HG03060 (cell line): ENCODE results near the gene TEAD1.
"Not testable (repeated sequence)": the region's sequence is repeated elsewhere in the genome, so short reads cannot be mapped to it uniquely, and the experiment has no call there.

Experiments
- ATAC-seq: cut with Tn5 transposase; IDR thresholded peaks from one replicate; pipeline ENCODE4 v1.9.1; 2021; ENCODE audit warnings: low read depth, moderate number of reproducible peaks; ENCODE audit not compliant: unreplicated experiment

Gene TEAD1

GRCh38 chr11:12853652-12854296 is 179.6 kb downstream of the TEAD1 start:
- ATAC-seq: no peak

DNA sequence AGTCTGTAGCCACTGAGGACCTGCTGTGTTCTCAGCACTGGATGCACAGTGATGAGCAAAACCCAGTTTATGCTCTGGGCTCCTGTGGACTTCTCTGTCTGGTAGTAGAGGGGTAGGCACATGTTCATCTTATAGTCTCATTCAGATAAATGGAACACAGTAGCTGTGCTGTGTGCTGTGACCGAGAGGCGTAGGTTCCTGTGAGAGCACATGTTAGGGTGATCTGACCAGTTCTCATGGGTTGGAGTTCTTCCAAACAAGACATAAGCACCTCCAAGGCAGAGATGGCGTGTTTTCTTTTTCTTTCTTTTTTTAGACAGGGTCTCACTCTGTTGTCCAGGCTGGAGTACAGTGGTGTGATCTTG is 180.1 kb downstream of the TEAD1 start:
- no peak for ATAC-seq

DNA sequence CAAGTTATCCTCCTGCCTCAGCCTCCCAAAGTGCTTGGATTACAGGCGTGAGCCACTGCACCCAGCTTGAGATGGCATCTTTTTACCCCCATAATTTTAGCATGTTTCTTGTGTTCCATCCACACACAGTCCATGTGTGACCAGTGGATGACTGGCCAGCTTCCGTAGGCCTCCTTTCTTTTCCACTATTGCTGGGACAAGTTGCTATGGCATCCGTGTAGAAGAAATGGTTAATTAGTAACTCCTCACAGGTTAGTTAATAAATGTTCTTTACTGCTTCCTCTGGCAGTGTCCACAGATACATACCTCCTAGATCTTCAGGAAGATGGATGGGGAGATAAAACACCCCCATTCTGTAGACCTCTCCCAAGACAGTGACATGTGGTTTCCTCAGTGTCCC is 180.6 kb downstream of the TEAD1 start:
- no peak for ATAC-seq

DNA sequence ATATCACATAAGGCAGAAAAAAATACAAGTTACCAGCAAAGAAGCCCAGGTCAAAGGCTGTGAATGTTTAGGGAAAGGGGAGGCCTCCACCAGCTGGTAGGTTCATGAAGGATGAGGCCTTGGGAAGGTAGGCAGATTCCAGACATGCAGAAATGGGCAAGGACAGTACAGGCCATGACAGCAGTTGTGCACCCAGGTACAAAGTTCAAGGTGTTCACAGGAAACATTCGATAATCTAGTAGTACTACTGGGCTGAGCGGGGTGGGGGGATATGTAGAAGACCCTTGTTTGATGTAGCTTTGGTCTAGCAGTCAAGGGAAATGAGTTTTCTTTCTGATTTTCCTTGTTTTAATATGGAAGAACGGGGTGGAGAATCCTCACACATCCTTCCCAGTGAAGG is 182.1 kb downstream of the TEAD1 start:
- ATAC-seq: no peak

DNA sequence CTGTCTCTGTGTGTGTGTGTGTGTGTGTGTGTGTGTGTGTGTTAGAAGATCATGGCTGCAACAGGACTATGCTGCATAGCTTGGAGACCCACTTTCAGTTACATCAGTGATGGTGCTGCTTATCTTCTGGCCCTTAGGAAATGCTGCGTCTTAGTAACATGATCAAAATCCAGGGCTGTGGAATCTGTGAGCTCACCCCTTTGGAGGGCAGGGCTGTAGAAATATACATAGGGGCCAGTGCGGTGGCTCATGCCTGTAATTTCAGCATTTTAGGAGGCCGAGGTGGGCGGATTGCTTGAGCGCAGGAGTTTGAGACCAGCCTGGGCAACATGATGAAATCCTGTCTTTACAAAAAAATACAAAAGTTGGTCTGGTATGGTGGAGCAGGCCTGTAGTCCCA is 183.4 kb downstream of the TEAD1 start:
- ATAC-seq: no peak

DNA sequence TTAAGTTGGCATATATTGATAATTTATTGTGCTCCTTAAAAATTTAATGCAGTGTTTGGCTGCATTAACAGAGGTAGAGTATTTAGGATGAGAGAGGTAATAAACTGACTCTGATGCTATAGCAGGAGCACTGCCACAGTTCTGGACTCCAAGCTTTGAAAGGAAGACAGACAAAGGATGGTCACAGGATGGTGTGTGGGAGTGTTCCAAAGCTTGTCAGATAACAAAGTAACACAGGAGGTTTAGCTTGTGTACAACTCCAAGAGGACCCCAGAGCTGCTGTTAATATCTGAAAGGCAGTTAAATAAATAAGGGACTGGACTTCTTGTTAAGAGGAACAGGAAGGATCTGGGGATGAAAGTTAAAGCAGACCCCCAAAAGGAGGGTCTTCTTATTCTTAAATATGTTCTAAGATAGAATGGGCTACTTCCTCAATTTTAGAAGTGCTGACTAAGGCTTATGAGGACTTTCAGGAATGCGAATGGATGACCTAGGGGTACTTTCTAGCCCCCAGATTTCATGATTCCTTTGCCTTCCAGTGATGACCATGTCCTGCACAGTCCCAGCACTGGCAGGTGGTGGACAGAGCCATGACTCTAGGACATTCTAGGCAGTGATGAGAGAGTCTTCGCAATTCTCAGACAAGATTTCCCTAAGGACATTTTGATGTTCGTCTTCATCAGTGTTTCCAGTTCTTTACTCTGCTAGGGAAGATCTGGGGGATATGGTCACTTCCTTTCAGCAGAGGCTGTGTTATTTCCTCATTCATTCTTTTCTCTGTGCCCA is 185.8 kb downstream of the TEAD1 start:
- ATAC-seq: no peak

DNA sequence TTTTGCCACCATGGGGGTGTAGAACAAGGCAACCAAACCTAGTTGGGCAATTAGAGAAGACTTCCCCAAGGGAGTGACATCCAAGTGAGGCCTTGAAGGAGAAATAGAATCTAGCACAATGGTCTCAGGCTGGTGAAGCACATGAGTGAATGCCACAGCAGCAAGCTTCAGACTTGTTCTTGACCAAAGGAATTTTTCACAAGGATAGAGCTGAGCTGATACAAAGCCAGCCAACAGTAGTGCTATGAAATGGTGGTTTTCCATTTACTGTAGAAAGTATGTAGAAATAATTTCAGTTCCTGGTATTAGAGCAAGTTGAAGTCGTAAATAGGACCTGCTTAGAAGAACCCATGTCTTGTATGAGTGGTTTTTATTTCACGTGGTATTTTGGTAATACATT is 186.6 kb downstream of the TEAD1 start:
- no peak for ATAC-seq

DNA sequence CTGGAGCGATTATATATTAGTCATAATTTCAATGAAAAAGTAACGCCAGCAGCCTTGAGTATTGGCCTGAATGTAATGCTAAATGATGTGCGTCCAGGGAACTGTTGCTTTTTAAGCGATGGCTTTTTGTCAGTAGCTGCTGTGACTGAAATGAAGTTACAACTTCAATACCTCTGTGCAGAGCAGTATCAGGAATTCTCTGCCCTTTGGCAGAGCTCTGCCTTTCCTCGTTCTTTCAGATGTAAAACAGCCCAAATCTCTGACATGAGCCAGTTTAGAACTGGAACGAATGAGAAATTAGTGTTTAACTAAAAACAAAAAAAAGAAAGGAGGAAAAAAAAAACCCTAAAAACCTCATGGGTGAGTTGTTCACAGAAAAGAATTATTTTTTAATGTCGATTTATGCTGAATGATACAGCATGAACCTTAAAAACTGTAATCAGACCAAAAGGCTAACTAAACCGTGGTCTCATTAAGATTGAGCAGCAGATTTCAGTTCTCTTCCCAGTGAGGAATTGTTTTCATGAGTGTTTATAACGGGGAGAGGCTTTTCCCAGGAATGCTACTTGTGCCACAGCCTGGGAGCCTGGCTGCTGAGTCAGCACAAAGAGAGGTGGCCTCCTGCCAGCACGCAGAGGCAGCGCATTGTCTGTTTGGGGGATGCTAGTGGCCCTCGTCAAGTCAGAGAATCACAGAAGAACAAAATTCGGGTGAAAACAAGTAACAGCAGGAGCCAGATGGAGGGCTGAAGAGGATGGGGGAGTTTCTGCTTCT is 188.7 kb downstream of the TEAD1 start:
- ATAC-seq: no peak

DNA sequence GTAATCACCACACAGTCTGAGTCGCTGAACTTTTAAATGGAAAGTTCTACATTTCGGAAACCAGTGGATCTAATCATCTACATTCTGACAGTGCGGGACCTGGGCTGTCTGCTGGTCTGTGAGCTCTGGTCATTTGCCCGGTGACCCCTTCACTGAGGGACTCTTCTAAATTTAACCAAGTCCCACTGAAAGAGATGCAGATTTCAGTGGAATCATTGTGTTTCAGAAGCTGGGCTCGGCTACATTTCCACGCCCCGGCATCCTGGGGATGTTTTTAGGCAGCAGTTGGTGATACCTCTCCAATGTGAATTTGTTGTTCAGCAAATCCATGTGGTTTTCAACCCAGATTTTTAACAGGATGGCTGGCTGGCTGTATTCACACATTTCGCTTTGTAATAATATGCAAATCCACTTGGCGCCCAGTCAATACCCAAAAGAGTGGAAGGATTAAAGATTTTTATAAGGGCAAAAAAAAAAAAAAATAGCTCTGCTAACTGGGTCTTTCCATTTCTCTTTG is 189.4 kb downstream of the TEAD1 start:
- no peak for ATAC-seq

DNA sequence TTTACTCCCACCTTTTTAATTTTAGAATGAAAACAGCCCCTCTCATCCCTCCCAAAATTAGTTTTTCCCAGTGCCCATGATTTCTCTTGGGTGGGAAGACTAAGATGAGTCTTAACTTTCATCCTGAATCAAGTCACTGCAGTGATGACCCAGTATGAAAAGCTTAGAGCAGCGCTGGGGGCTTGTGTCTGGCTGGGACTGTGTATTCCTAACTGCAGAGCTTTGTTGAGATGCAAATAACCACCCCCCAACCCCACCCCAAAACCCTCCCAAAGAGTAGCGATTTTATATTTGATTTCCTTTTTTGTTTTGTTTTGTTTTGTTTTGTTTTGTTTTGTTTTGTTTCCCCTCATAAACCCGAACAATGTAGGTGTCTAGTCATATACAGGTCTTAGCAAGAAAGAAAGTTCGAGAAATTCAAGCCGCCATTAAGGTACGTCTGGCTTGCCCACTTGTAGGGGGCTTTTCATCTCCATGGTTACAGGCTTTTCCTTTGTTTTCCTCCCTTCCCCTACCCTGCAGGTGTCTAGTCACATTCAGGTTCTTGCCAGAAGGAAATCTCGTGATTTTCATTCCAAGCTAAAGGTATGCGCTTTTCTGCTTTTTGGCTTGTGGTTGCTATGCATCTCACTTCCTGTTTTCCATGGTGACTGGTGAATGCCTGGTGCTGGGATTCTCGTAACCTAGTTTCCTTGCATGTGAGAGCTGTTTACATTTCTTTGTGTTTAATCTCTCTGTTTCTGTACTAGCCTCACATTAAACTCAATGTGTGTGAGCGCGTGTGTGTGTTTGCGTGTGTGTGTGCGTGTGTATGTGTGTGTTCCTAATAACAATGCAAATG is 190.3 kb downstream of the TEAD1 start:
- ATAC-seq: no peak

DNA sequence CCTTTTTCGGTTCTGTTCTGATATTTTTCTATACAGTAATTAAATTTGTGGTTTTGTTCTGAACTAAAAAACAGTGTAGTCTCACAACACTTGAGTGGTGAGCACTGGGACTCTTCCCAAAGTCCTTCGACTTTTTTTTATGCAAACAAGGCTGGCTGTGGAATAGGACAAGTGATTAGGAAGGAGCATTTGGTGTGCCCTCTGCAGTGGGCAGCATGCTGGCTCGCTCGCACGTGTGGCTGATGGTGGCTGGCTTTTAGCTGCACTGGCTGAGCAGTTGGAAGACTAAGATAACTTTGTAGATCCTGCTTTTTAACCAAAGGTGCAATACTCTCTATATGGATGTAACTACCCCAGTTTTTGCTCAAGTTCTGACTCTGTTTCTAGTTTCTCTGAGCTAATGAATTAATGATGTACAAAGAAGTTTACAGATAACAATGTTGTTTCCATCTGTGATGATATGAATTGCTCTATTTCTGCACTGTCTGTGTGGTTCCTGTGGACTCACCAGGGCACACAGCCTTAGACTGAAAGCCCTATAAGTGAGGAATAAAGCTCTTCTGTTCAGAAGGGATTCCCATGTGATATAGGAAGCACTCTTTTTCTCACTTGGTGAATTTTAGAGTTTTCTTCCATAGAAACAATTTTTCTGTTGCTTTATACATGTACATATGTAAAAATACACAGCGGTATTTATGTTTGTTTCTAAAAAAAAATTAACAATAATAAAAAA is 191.8 kb downstream of the TEAD1 start:
- ATAC-seq: no peak

DNA sequence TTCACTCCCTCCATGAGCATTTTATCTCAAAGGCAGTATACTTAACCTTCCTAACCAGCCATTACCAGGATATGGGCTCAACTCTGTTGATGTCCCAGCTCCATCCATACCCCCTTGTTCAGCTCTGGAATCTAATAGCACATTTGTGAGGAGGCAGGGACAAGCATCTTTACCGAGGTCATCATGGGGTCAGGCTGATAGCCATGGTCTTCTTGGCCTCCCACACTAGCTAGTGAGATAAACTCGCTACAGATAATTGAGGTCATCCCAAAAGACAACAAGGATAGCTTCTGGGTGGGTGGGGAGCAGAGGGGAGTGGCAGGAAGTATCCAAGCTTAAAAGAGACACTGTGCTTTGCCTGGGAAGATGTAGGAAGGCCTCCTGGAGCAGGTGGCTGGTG is 193.3 kb downstream of the TEAD1 start:
- no peak for ATAC-seq

GRCh38 chr11:12868315-12869073 is 194.3 kb downstream of the TEAD1 start:
- ATAC-seq: no peak

- no peak for ATAC-seq
Observed at GRCh38 chr11:12871241-12871640, 197.0 kb downstream of the TEAD1 start.

DNA sequence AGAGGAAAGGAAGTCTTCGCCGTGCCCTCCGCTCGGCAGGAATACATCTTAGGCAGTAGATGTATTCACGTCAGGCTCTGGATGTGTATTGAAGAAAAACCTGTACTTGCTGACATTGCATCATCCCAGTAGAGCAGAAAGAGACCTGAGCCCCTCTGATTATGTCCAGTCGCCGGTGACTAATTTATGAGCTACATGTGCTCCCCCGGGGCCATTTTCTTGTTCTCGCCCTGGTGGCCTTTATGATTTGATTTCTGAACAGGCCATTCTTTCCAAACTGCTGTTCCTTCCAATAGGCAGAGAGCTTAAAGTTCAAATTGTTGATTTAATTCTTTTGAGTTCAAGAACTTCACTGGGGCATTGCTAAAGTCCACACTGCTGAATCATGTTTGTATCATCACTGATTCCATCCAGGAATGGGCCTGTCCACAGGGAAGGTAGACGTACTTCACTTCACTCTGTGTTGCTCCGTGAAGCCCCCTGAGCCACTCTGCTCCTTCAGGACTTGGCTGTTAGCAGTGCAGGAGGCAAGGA is 197.6 kb downstream of the TEAD1 start:
- no peak for ATAC-seq

DNA sequence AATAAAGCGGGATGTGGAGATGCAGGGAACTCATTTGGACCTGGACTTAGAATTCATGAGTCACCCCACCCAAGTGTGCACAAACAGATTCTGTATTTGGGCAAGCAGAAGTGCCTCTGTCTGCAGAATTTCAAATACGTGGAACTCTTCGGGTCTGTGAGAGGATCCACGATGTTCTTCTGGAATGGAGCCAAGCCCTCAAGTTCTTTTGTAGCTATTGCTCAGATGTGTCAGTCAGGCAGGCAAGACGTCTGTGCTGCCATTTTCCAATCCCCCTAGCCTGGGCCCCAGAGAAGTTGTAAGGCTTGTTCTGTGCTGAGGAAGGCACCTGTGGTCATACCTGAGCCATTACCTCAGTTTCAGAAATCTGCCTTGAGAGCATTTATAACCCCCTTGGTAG is 202.1 kb downstream of the TEAD1 start:
- ATAC-seq: no peak

DNA sequence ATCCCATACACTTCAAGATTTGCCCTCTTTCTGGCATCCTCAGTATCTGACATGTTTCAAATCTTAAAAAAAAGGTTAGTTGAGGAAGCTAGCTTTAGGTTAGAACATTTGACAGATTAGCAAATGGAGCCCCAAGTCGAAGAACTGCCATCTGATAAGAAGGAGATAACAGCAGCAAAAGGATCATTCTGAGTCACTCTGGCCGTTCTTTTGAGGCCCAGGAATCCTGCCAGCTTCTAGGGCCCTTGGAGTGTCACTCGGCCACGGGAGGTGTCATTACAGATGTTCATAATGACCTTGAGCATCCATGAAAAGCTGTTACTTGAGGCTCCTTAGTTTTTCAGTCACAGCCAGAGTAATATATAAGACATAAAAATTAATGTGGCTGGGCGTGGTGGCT is 202.8 kb downstream of the TEAD1 start:
- no peak for ATAC-seq

DNA sequence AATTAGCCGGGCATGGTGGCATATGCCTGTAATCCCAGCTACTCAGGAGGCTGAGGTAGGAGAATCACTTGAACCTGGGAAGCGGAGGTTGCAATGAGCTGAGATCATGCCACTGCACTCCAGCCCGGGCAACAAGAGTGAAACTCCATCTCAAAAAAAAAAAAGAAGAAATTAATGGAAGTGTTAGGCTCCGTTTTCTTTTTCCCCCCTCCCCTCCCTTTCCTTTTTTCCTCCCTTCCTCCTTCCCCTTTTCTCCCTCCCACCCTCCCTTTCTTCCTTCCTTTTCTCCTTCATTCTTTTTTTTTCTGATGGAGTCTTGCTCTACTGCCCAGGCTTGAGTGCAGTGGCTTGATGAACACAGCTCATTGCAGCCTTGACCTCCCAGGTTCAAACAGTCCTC is 203.3 kb downstream of the TEAD1 start:
- ATAC-seq: not testable (repeated sequence)

DNA sequence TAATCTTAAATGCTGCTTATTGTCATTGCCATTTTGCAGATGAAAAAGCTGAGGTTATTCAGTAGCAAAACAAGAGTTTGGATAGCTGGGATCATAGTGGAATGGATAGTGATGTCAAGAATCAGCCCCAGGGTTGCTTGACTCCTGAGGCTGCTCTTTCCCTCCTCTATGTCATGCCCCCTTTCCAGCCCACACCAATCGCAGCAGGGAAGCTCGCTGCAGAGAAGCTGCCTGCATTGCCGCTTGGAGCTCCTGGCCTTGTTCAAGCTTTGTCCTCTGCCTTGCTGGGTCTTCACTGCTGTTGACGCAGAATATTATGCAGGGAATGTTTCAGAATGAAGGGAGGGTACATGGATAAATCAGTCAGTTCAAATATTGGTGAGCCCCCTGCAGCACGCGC is 206.1 kb downstream of the TEAD1 start:
- no peak for ATAC-seq
